Left ventricle myocardium inferior (tissue), 1 donor: Measurements from ENCODE around the gene ARHGAP29. TPM values are rescaled to one million over a fixed set of nuclear protein-coding genes. Genes with fewer than 3 reads are reported as not detected.
A peak's percentile ranks its signal among the peaks of the same experiment; 100 is the strongest.

Experiments
- DNase-seq: peaks from one replicate; pipeline ENCODE4 v3.0.0-alpha.2; 2020
- H3K27ac ChIP-seq: fragments of 200-600 bp; replicated peaks from 2 replicates; pipeline ENCODE4 v1.8.0; 2021
- H3K27me3 ChIP-seq: fragments of 200-600 bp; 2 replicates; pipeline ENCODE4 v1.8.0; 2021; ENCODE audit warnings: low read depth
- H3K36me3 ChIP-seq: fragments of 200-600 bp; 2 replicates; pipeline ENCODE4 v1.8.0; 2021
- H3K4me1 ChIP-seq: fragments of 200-600 bp; 2 replicates; pipeline ENCODE4 v1.8.0; 2021
- H3K4me3 ChIP-seq: fragments of 200-600 bp; 2 replicates; pipeline ENCODE4 v1.8.0; 2021; ENCODE audit warnings: mild to moderate bottlenecking, moderate library complexity
- H3K9me3 ChIP-seq: fragments of 200-600 bp; replicated peaks from 2 replicates; pipeline ENCODE4 v1.8.0; 2021
- intact Hi-C: fragments of 100-400 bp; cut with micrococcal nuclease; formaldehyde crosslinking; loops from one replicate; pipeline ENCODE4 v1.11.0; 2022
- total RNA-seq: library from RNA; stranded (reverse); fragmentation: NEBNext Ultra II Directional; extraction: Animal tissue kit (Norgen Biotek cat#: 25700); gene quantifications from one replicate; pipeline ENCODE4 v1.2.1, GENCODE V29; 2021
- TF ChIP-seq, protein P1 (sequence below): fragments of 200-600 bp; IDR thresholded peaks from 2 replicates; pipeline ENCODE4 v1.8.0; 2021; ENCODE audit warnings: antibody characterized with exemption, mild to moderate bottlenecking, borderline replicate concordance
- donor health status: DM: no; HTN: yes; CAD: no; lungs with severe emphysema.

Gene ARHGAP29
- total RNA-seq, 1 donor from 2014 or later = 26.5 TPM

DNA sequence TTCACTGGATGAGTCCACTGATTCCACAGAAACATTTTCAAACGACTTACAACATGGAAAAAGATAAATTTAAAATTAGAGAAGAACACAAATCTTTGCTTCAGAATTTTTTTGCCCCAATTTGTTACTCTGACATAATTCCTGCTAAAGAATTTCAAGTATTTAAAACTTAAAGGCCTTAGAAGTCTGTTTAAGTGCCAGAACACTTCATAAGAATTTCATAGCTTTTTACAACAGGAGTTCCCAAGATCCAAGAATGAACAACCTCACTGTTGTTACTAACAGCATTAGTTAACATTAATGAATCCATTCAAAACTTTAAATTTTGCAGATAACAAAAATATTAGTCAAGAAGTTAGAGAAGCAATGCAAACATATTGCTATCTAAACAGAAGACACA, 31.7 kb downstream of the ARHGAP29 start:
- no peak for DNase-seq
- intact Hi-C loops = no loop called here
- Histone ChIP-seq H3K27ac (no peak overlapping the region), H3K9me3 (peaks cover 7% of the 10 kb centered on the region), H3K27me3 (no peaks in the 10 kb centered on the region), H3K4me1 (peaks cover 23% of the 10 kb centered on the region), H3K36me3 (peaks cover 86% of the 10 kb centered on the region), H3K4me3 (no peak overlapping the region)
- TF ChIP-seq, protein P1, sequence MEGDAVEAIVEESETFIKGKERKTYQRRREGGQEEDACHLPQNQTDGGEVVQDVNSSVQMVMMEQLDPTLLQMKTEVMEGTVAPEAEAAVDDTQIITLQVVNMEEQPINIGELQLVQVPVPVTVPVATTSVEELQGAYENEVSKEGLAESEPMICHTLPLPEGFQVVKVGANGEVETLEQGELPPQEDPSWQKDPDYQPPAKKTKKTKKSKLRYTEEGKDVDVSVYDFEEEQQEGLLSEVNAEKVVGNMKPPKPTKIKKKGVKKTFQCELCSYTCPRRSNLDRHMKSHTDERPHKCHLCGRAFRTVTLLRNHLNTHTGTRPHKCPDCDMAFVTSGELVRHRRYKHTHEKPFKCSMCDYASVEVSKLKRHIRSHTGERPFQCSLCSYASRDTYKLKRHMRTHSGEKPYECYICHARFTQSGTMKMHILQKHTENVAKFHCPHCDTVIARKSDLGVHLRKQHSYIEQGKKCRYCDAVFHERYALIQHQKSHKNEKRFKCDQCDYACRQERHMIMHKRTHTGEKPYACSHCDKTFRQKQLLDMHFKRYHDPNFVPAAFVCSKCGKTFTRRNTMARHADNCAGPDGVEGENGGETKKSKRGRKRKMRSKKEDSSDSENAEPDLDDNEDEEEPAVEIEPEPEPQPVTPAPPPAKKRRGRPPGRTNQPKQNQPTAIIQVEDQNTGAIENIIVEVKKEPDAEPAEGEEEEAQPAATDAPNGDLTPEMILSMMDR = no peak

DNA sequence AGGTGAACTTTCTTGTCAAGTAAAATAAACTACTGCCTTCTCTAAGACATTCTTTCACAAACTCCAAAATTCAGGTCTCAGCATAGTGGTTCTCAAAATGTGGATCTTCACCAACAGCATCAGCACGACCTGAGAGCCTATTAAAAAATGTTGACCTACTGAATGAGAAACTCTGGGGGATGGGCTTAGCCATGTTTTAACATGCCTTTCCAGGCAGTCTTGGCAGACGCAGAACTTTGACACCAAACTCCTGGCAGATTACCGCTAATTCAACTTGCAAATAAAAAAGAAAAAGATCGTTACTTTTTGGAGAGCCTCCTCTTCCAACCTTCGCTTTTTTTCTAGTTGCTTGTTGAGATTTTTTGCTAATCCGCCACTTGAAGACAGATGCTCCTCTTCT, 35.1 kb downstream of the ARHGAP29 start:
- intact Hi-C loops = no loop called here
- Histone ChIP-seq H3K4me3 (no peak overlapping the region), H3K9me3 (no peaks in the 10 kb centered on the region), H3K36me3 (peaks cover 69% of the 10 kb centered on the region), H3K27me3 (no peaks in the 10 kb centered on the region), H3K4me1 (peaks cover 34% of the 10 kb centered on the region), H3K27ac (no peak overlapping the region)
- TF ChIP-seq, protein P1 = no peak
- no peak for DNase-seq

DNA sequence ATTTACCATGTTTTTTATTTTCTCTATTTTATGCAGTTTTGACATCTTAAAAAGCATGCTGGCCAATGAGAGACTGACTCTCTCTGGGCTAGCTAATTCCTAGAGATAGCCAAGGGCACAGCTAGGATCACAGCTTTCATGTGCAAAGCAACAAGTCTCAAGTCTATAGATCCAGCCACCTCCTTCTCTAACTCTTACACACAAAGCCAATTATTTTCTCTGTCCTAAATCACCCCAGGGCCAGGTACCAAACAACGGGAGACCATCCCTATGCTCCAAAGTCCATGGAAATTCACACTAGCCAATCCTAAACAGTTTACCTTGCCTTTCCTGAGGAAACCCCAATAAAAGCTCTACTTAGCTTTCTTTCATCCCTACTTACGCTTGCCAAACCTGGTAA, 38.0 kb downstream of the ARHGAP29 start:
- peaks cover 49% of the 10 kb centered on the region for H3K36me3 ChIP-seq
- DNase-seq = no peak

DNA sequence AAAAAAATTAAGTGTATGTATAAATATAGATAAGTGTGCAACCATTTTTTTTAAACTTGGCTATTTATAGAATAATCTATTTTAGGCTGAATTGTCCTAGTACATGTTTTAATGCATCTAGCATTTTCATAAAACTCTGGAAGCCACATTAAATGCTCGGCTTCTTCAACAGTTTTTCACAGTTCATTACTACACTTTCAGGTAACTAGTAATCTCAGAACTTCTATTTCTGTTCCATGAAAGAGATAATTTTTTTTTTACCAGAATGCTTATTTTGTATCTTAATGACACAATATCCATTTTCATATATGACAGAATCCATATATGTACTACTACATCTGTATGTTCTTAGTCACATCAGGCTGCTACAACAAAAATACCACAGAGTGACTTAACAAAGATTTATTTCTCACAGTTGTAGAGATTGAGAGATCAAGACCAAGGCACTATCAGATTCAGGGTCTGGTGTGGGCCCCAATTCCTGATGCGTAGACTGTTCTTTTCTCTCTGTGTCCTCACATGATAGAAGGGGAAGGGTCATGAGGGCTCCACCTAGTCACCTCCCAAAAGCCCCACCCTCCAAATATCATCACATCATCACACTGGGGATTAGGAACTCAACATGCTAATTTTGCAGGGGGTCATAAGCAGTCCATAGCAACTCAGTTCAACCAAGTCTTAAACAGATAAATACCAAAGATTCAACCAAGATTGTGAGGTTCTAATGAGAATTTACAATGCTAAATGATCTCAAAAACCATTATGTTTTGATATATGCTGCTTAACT, 43.1 kb downstream of the ARHGAP29 start:
- DNase-seq = no peak
- Histone ChIP-seq H3K9me3 (no peaks in the 10 kb centered on the region), H3K27me3 (no peaks in the 10 kb centered on the region), H3K4me1 (peaks cover 88% of the 10 kb centered on the region), H3K27ac (peak overlapping the region; percentile 43), H3K4me3 (no peak overlapping the region), H3K36me3 (peaks cover 25% of the 10 kb centered on the region)
- intact Hi-C loops = no loop called here
- TF ChIP-seq, protein P1 = no peak

More for the DNA sequence above, 38.0 kb downstream of the ARHGAP29 start:
- H3K27ac ChIP-seq = peak overlapping the region; percentile 35
- no peaks in the 10 kb centered on the region for H3K9me3 ChIP-seq
- H3K4me1 ChIP-seq = peaks cover 59% of the 10 kb centered on the region
- no peaks in the 10 kb centered on the region for H3K27me3 ChIP-seq
- H3K4me3 ChIP-seq = no peak overlapping the region
- TF ChIP-seq, protein P1 = no peak
- intact Hi-C loops = no loop called here

DNA sequence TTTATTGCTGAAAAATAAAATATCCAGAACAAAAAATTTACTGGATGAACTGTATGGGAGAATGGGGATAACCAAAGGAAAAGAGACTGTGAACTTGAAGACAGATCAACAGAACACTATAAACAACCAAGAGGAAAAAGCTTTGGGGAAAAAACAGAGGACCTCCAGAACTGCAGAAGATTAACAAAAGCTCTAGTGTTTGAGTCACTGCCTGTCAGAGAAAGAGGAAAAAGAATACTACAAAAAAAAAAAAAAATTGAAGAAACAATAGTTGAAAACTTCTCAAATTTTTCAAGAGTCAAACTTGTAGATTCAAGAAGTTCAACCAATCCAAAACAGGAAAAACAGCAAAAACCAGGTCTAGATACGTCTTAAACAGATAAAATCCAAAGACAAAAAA, 44.3 kb downstream of the ARHGAP29 start:
- peaks cover 36% of the 10 kb centered on the region for H3K36me3 ChIP-seq
- H3K27ac ChIP-seq = peak overlapping the region; percentile 43

More for the DNA sequence above, 44.3 kb downstream of the ARHGAP29 start:
- TF ChIP-seq, protein P1 = no peak
- Histone ChIP-seq H3K4me1 (peaks cover 77% of the 10 kb centered on the region), H3K9me3 (no peaks in the 10 kb centered on the region), H3K4me3 (no peak overlapping the region), H3K27me3 (no peaks in the 10 kb centered on the region)
- intact Hi-C loops = no loop called here
- no peak for DNase-seq
